ENCODE results near the gene NKAIN2.

- TF ChIP-seq CTCF (IDR thresholded peaks at IDR 0.05), result no peak
- no peak for TF ChIP-seq POLR2A (IDR thresholded peaks at IDR 0.05)
These were observed 620.0 kb downstream of the NKAIN2 start for GRCh38 chr6:124423621-124424020.

All from thyroid gland (tissue), 4 donors.